Keratinocyte (primary cell): ENCODE data around the gene EEF1G. TPM values are rescaled to one million over a fixed set of nuclear protein-coding genes. Genes with fewer than 3 reads are reported as not detected.
A peak's percentile ranks its signal among the peaks of the same experiment; 100 is the strongest.

Source experiments
- DNase-seq: peaks from one replicate; pipeline ENCODE4 v3.0.0-alpha.2; 2011; ENCODE audit warnings: low read depth, missing footprints, low spot score
- FAIRE-seq: peaks from 2 replicates; lab custom pipeline; 2011; peaks lifted over from hg19 to GRCh38; lab: Jason Lieb, UNC
- H2AFZ ChIP-seq: 2 replicates; pipeline ENCODE4 v1.6.0; 2012; ENCODE audit warnings: low read length, control low read depth, inconsistent platforms; ENCODE audit not compliant: control insufficient read depth
- H3K27ac ChIP-seq: 2 replicates; pipeline ENCODE4 v1.5.1; 2011; ENCODE audit warnings: low read length; ENCODE audit not compliant: control insufficient read depth, insufficient read depth
- H3K27me3 ChIP-seq: 3 replicates; pipeline ENCODE4 v1.6.0; 2011; ENCODE audit warnings: low read length; ENCODE audit not compliant: control insufficient read depth, insufficient read depth; ENCODE audit errors: extremely low read depth
- H3K36me3 ChIP-seq, 2 experiments: 2 replicates in 1 of 2; 3 replicates in 1 of 2; pipeline ENCODE4 v1.5.1; 2011; ENCODE audit warnings: low read length in 2 of 2, mild to moderate bottlenecking in 1 of 2; ENCODE audit not compliant: control insufficient read depth in 2 of 2, insufficient read depth in 2 of 2; ENCODE audit errors: extremely low read depth in 1 of 2
- H3K4me1 ChIP-seq: 3 replicates; pipeline ENCODE4 v1.5.1; 2011; ENCODE audit warnings: low read length; ENCODE audit not compliant: control insufficient read depth, insufficient read depth; ENCODE audit errors: extremely low read depth
- H3K4me2 ChIP-seq: 3 replicates; pipeline ENCODE4 v1.6.0; 2011; ENCODE audit warnings: low read depth, low read length; ENCODE audit not compliant: control insufficient read depth, insufficient read depth; ENCODE audit errors: extremely low read depth
- H3K4me3 ChIP-seq, 3 experiments: fragments of 200-600 bp in 1 of 3; sonication (generic) in 1 of 3; 2 replicates in 2 of 3; 3 replicates in 1 of 3; pipeline ENCODE4 v1.5.1; 2011 to 2016; ENCODE audit warnings: low read length in 3 of 3, mild to moderate bottlenecking in 3 of 3, control low read depth in 2 of 3, inconsistent platforms in 1 of 3, low read depth in 1 of 3, mixed read lengths in 1 of 3, mixed run types in 1 of 3, moderate library complexity in 1 of 3; ENCODE audit not compliant: control insufficient read depth in 2 of 3, insufficient read depth in 2 of 3; ENCODE audit errors: extremely low read depth in 1 of 3
- H3K79me2 ChIP-seq: 2 replicates; pipeline ENCODE4 v1.6.0; 2012; ENCODE audit warnings: low read length; ENCODE audit not compliant: control insufficient read depth, insufficient read depth
- H3K9ac ChIP-seq: 3 replicates; pipeline ENCODE4 v1.6.0; 2011; ENCODE audit warnings: low read length; ENCODE audit not compliant: control insufficient read depth, insufficient read depth; ENCODE audit errors: extremely low read depth
- H3K9me1 ChIP-seq: 3 replicates; pipeline ENCODE4 v1.6.0; 2011; ENCODE audit warnings: low read length; ENCODE audit not compliant: control insufficient read depth, insufficient read depth; ENCODE audit errors: extremely low read depth
- H3K9me3 ChIP-seq: 2 replicates; pipeline ENCODE4 v1.5.1; 2012; ENCODE audit warnings: low read depth, low read length; ENCODE audit not compliant: control insufficient read depth
- H4K20me1 ChIP-seq: 3 replicates; pipeline ENCODE4 v1.6.0; 2011; ENCODE audit warnings: low read length; ENCODE audit not compliant: control insufficient read depth, insufficient read depth; ENCODE audit errors: extremely low read depth
- CTCF ChIP-seq, 3 experiments: IDR thresholded peaks in 1 of 3; conservative IDR thresholded peaks in 1 of 3; optimal IDR thresholded peaks in 1 of 3; 2 replicates in 2 of 3; 3 replicates in 1 of 3; pipeline versions ENCODE3 to v1.5.1; 2011; ENCODE audit warnings: low read length in 3 of 3, mild to moderate bottlenecking in 3 of 3, moderate library complexity in 2 of 3, control low read depth in 1 of 3, inconsistent platforms in 1 of 3; ENCODE audit not compliant: insufficient read depth in 2 of 3; ENCODE audit errors: extremely low read depth in 1 of 3
- EZH2 ChIP-seq: IDR thresholded peaks from one replicate; pipeline ENCODE4 v1.6.1; 2012; ENCODE audit warnings: inconsistent platforms, mild to moderate bottlenecking, low read length, moderate library complexity
- dilution Hi-C: fragments of 300-500 bp; cut with MboI; formaldehyde crosslinking; loops from one replicate; pipeline ENCODE4 v1.7.0; 2020; ENCODE audit warnings: low sequenced_read_pairs; ENCODE audit not compliant: extremely low pct_ligation_motif_present
- polyA plus RNA-seq, 5 experiments: library from polyadenylated mRNA; depleted of rRNA in 3 of 5; stranded (reverse) in 3 of 5; stranded (forward) in 1 of 5; unstranded in 1 of 5; fragments of >200 nt; gene quantifications; 1 replicate in 1 of 5; 2 replicates in 3 of 5; 3 replicates in 1 of 5; pipeline versions ENCODE4 v1.2.1 to v1.2.3, GENCODE V29; 2011 to 2012; ENCODE audit warnings: missing spikeins in 2 of 5, low read depth in 1 of 5, low replicate concordance in 1 of 5

The EEF1G gene
- polyA plus RNA-seq, 1 donor (not counting 4 experiments of a cell fraction or from before 2014, with no cell fraction given): 1,735 TPM

- peak overlapping the region; percentile 45 for H2AFZ ChIP-seq
These were observed 826 bp upstream of the EEF1G start for GRCh38 chr11:62574363-62575071.

GRCh38 chr11:62573006-62573591, 592 bp downstream of the EEF1G start:
- H3K36me3 ChIP-seq: peaks cover 23 to 48% of the 10 kb centered on the region in 2 experiments
- peaks cover 54% of the 10 kb centered on the region for H3K79me2 ChIP-seq
- H2AFZ ChIP-seq: peak overlapping the region; percentile 75
- H3K4me3 ChIP-seq: peak overlapping the region; percentile 88 to 99 (median 96)
- no peaks in the 10 kb centered on the region for H3K27me3 ChIP-seq
- peak overlapping the region; percentile 87 for H3K27ac ChIP-seq
- H3K9me3 ChIP-seq: no peaks in the 10 kb centered on the region
- FAIRE-seq: no peak
- H4K20me1 ChIP-seq: peaks cover 15% of the 10 kb centered on the region
- DNase-seq: no peak
- H3K9me1 ChIP-seq: peaks cover 2% of the 10 kb centered on the region
- H3K9ac ChIP-seq: peak overlapping the region; percentile 98
- no peak for TF ChIP-seq EZH2
- TF ChIP-seq CTCF (optimal IDR thresholded peaks at IDR 0.05 in 1 of 3, IDR thresholded peaks at IDR 0.05 in 1 of 3, conservative IDR thresholded peaks at IDR 0.05 in 1 of 3; ENCODE audit: extremely low read depth in 1 of 3, insufficient read depth in 2 of 3, low read length in 3 of 3): no peak
- dilution Hi-C loops: no loop called here
- H3K4me1 ChIP-seq: peaks cover 25% of the 10 kb centered on the region
- H3K4me2 ChIP-seq: peak overlapping the region; percentile 95

More at GRCh38 chr11:62574363-62575071, 826 bp upstream of the EEF1G start:
- no peaks in the 10 kb centered on the region for H3K27me3 ChIP-seq
- peak overlapping the region; percentile 65 for H3K27ac ChIP-seq
- H3K4me3 ChIP-seq: peak overlapping the region; percentile 39 to 68 (median 63)
- dilution Hi-C loops: no loop called here
- no peak for FAIRE-seq
- peaks cover 2% of the 10 kb centered on the region for H3K9me1 ChIP-seq
- peak overlapping the region; percentile 77 for H3K9ac ChIP-seq
- no peak for DNase-seq
- peaks cover 41% of the 10 kb centered on the region for H3K79me2 ChIP-seq
- TF ChIP-seq CTCF (optimal IDR thresholded peaks at IDR 0.05 in 1 of 3, IDR thresholded peaks at IDR 0.05 in 1 of 3, conservative IDR thresholded peaks at IDR 0.05 in 1 of 3; ENCODE audit: extremely low read depth in 1 of 3, insufficient read depth in 2 of 3, low read length in 3 of 3) (no peak), EZH2 (no peak)
- H3K9me3 ChIP-seq: no peaks in the 10 kb centered on the region
- H3K4me2 ChIP-seq: peak overlapping the region; percentile 86
- peaks cover 25% of the 10 kb centered on the region for H3K4me1 ChIP-seq
- H3K36me3 ChIP-seq: peaks cover 23 to 51% of the 10 kb centered on the region in 2 experiments
- peaks cover 10% of the 10 kb centered on the region for H4K20me1 ChIP-seq
